Medulla oblongata (tissue), 1 donor: Measurements from ENCODE around the gene SEPTIN8.

Experiments used
- DNase-seq: peaks from one replicate; pipeline ENCODE4 v3.0.0-alpha.2; 2015; ENCODE audit errors: extremely low spot score

Gene SEPTIN8

DNA sequence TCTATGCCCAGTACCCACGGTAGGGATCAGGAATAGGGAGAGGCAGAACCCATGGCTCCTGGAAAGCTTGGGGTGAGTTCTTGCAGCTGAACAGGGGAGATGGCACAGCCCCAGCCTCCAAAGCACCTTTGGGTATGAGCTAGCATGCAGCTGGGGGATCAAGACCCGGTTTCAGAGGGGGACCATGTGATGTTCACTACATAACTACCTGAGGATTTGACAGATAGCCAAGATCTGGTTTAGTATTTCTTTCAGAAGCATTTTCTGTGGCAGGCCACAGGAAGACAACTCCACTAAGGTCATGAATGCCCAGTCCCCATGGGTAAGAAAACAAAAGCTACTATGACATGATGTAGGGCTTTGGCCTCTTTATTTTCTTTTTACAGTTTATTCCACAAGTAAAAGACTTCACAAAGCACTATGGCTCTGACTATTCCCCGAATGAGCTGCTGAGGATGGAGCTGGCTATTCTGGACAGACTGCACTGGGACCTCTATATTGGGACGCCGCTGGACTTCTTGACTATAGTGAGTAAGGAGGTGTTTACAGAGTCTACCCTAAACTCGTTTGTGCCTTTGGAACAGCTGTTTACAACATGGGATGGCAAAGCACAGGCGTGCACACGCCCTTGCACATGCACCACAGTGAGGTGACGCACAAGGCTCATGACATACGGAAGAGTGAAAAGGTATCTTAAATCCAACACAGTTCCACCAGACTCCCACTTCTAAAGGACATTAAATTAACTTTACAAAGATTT lies 26.4 kb downstream of the SEPTIN8 start:
- DNase-seq = no peak

DNA sequence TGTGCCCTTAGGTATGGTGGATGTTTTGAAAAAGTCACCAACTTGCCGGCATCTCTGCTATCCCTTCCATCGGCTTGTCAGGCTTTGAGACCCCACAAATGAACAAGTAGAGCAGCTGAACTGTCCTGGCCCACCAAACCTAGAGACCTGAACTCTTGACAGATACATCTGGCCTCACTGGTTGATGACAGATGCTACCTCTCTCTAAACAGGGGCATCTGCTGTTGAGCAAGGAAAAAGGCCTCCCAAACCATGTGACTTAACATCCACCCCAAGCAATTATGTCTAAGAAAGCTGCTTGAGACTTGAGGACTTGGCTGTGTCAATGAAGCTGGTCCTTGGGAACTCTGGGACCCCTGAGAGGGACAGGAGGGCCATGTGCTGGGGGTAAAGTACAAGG lies 27.5 kb downstream of the SEPTIN8 start:
- no peak for DNase-seq

DNA sequence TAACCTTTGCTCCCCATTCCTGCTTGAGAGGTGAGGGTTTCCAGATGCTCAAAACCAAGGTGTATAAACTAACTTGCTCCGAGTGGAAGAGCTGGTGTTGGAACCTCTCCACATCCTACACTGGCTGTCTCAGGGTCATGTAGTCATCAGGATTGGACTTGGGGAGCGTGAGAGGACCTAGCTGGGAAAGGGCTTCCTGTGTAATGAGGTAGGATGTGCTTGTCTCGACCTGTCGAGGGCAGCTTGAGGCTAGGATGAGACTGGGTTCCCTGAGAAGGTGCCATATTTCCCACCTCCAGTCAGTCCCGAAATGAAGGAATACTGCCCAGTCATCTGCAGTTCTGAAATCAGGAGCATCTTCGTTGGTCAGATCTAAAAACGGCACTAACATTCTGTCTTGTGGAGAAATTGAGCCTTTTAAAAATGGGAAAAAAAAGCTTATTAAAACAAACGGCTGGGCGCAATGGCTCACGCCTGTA lies 28.5 kb downstream of the SEPTIN8 start:
- no peak for DNase-seq

DNA sequence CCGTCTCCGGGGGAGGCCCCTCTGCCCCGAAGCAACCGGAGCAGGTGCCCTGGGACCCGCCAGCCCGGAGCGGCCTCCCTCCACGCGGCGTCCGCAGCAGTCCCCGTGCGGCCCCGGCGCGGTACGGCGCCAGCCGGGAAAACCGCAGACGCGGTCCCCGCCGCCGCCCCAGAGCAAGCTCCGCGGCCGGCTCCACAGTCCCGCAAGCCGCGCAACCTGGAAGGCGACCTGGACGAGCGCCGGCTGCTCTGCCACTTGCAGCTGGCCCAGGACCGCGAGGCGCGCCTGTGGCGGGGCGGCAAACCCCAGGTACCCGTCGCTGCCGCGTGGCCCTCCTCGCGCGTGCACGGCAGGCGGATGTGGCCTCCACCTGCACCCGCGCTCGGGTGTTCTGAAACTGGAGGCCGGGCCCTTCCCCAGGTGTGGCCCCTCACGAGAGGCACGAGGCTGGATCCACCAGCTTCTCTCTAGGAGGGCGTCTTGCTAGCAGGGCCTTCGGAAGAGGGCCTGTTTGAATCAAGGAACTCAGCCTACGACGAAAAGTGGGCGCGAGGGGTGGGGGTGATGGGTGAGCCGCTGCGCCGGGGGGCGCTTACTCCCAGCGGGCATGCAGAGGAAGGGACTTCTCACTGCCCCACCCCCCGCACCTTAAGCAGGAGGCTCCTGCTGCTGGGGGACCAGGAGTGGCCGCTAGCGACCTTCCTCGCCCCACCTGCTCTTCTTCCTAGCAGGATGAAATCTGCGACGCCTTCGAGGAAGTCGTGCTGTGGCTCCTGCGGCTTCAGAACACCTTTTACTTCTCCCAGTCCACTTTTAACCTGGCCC lies 29.2 kb downstream of the SEPTIN8 start:
- no peak for DNase-seq

DNA sequence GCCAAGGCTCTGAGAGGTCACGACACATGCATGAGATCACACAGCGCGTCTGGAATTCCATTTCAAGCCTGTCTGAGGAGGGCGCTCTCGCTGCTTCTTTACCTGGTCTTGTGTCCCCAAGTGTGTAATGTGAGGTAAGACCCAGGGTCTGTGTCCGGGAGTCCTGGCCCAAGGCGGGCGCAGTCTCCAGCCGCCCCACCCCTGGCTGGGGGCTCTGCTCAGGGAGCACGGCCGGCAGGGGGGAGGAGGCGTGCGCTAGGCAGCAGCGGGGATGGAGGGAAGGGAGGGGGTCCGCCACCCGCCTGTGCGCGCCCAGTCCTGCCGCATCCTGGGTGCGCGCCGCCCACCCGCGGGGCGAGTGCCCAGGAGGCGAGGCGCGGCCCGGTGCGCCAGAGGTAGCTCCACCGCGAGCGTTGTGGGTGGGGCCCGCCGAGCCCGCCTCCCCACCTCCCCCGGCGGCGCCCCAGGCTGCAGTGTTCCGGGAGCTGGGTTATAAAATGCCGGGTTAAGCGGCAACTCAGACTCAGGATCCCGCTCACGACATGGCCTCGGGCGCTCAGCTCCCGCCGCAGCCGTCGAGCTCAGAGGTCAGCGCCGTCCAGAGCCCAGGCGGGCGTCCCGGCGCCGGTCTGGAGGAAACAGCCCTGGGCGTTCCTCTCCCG lies 30.0 kb downstream of the SEPTIN8 start, which contains the start of gene CCNI2:
TSS of gene CCNI2 (plus strand) at position 473 of the 662 bp plus-strand sequence. CDS start at position 543, 70 bp downstream.
- DNase-seq = peak; percentile 57

DNA sequence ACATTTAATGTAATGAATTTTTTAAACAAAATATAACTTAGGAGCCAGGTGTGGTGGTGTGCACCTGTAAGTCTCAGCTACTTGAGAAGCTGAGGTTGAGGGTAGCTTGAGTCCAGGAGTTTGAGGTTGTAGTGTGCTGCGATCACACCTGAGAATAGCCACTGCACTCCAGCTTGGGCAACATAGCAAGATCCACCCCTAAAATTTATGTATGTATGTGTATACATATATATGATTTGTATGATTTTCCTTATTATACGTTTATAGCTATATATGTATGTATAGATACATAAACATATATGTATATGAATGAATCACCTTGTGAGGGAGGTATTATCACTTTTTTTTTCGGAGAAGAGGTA lies 30.5 kb downstream of the SEPTIN8 start:
- no peak for DNase-seq

DNA sequence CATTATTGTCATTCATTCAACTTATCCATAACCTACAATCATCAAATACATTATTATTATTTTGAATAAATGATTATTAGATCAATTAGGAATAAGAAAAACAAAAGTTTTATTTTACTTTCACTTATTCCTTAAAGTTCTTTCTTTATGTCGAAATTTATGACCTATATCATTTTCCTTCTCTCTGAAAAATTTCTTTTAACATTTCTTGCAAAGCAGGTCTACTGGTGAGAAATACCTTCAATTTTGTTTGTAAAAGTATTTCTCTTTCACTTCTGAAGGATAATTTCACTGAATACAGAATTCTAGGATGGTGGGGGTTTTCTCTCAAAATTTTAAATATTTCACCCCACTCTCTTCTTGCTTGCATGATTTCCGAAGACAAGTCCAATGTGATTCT lies 32.4 kb downstream of the SEPTIN8 start:
- DNase-seq = no peak

DNA sequence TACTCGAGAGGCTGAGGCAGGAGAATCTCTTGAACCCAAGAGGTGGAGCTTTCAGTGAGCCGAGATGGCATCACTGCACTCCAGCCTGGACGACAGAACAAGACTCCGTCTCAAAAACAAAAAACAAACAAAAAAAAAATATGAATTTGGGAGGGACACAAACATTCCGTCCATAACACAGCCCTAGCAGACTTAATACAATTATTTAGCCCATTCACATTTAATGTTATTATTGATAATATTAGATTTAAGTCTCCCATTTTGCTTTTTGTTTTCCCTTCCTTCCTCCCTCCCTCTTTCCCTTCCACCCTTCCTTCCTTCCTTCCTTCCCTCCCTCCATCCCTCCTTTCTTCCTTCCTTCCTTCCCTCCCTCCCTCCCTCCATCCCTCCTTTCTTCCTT lies 34.4 kb downstream of the SEPTIN8 start:
- DNase-seq = no peak

DNA sequence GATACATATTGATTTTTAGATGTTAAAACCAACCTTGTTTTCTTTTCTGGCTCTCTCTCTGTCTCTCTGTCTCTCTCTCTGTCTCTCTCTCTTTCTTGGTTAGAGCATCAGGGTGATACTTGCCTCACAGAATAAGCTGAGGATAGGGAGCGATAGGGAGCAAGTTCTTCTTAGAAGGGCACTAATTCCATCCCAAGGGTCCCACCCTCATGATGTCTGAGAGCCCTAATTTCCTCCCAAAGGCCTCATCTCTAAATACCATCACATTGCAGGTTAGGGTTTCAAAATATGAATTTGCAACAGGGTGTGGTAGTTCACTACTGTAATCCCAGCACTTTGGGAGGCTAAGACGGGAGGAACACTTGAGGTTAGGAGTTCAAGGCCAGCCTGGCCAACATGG lies 34.9 kb downstream of the SEPTIN8 start:
- no peak for DNase-seq

DNA sequence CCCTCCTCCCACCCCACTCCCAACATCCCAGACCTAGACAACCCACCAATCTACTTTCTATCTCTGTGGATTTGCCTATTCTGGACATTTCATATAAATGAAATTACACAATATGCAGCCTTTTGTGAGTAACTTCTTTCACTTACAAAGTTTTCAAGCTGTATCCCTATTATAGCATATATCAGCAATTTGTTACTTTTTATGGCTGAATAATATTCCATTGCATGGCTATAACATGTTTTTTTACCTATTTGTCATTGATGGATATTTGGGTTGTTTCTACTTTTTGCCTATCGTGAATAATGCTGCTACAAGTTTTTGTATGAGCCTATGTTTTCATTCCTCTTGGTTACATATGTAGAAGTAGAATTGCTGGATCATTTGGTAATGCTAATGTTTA lies 37.8 kb downstream of the SEPTIN8 start:
- DNase-seq = no peak

DNA sequence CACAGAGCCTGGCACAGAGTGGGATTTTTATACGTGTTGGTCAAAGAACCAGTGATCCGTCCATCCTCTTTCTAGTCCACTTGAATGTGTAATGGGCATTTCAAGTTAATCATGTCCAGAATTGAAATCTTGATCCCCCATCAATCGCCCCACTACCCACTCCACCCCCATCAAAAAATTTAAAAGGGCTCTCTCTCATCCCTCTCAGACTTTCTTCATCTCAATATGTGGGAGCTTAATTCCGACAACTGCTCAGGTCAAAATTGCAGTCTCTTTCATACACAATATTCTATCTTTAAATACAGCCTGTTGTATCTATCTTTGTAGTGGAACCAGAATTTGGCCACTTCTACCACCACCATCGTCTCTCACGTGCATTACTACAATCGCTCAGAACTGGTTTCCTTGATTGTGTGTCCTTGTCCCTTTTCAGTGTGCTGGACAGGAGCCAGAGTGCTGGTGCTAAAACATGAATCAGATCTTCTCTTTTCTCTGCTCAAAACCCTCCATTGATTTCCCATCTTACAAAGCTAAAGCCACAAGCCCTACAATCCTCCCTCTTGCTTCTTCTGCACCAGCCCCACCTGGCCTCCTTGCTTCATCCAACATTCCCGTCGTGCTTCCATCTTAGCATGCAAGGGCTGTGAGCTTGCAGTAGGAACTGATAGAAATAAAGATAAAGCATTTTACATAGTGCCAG lies 38.9 kb downstream of the SEPTIN8 start:
- no peak for DNase-seq

DNA sequence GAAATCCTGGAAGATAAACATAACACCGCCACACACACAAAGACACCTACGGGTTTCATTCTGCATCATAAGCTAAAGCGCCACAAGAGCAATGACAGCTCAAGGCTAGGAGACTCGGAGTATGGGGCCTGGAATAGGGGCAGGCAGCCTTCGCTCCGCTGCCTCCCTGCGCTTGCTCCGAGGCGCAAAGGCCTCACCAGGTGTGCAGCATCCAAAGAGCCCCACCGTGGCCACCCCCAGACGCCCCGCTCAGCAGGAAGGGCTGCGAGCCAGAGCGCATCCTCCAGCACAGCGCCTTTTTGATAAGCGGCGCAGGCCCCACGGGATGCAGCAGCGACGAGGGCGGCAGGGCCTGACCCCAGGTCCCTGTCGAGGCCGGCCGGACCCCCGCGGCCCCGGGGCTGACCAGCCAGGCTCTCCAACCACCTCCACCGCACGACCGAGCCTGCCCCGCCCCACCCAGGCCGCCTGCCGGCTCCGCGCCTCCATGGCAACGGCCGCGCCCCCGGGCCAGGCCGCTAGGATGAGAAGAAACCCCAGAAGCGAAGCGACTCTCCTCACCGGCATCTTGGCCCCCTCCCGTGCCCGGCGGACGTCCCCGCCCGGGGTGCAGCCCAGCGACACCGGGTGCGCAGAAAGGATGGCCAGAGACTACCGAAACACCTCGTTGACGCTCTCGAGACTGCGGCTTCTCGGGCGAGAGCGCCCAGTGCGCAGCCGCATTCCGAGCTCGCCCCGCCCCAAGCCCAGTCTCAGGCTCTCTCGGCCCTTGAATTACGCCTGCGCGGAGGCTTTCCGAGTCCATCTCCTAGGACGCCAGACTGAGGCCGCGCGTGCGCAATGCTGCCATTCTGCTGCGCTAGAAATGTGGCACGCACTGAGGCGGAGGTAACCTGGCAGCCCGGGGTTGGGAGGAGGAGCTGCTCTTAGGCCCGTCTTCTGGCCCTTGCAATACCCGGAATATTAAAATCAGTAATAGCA lies 39.9 kb downstream of the SEPTIN8 start, which contains the start of gene KIF3A:
TSS of gene KIF3A (minus strand) at position 694 of the 981 bp plus-strand sequence. CDS start at position 567, 127 bp downstream.
- peak; percentile 98 for DNase-seq

DNA sequence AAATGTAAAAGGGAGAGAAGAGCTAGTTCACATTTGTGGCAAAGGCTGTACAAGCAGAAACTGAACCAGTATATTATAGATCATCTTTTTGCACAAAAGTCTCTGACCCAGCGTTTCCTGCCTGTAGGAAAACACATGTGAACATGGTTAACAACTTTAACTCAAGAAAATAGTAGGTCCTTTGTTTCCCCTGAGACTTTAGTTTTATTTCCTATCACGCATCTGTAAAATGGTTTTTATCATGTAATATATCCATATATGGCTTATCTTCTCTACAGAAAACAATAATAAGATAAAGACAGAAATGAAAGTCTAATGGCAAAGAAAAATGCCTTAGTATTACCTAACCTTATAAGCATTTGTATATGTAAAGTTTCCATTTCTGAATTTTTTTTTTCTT lies 42.4 kb downstream of the SEPTIN8 start:
- no peak for DNase-seq

DNA sequence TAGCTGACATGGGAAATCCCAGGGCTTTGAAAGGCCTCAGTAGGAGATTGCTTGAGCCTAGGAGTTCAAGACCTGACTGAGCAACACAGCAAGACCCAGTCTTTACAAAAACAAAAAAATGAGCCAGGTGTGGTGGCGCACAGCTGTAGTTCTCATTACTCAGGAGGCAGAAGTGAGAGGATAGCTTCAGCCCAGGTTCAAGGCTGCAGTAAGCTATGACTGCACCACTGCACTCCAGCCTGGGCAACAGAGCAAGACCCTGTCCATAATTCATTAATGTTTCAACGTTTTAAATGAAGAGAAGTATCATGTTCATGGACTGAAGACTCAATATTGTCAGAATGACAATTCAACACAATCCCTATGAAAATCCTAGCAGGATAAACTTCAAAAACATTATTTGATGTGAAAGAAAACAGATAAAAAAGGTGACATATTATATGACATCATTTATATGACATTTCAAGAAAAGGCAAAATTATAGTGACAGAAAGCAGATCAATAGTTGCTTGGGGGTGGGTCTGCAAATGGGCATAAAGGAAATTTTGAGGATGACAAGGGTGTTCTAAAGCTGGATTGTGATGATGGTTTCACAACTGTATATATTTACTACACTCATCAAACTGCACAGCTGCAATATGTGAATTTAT lies 43.4 kb downstream of the SEPTIN8 start:
- no peak for DNase-seq

DNA sequence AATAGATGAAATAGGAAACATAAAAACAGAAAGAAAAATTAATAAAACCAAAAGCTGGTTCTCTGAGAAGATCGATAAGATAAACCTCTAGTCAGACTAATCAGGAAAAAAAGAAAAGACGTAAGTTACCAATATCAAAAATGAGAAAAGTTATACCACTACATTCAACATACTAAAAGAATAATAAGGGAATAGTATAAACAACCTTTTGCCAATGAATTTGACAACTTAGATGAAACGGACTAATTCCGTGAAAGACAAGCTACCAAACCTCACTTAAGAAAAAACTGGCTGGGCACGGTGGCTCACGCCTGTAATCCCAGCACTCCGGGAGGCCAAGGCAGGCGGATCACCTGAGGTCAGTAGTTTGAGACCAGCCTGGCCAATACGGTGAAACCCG lies 47.1 kb downstream of the SEPTIN8 start:
- no peak for DNase-seq

DNA sequence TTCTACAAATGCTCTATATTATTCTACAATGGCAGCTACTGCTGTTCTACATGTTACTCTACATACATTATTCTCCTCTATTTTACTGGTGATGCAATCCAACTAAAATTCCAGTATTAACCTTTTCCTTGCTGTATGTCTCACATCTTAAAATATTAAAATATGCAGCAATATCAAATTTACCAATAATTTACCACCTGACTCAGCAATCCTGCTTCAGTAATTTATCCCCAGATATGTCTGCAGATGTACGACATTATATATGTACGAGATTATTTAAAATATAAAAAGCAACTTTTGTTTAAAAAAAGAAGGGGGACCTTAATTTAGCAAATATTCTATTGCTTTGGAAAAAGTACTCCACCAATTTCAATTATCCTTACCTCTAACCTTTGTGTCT lies 51.3 kb downstream of the SEPTIN8 start:
- DNase-seq = no peak

DNA sequence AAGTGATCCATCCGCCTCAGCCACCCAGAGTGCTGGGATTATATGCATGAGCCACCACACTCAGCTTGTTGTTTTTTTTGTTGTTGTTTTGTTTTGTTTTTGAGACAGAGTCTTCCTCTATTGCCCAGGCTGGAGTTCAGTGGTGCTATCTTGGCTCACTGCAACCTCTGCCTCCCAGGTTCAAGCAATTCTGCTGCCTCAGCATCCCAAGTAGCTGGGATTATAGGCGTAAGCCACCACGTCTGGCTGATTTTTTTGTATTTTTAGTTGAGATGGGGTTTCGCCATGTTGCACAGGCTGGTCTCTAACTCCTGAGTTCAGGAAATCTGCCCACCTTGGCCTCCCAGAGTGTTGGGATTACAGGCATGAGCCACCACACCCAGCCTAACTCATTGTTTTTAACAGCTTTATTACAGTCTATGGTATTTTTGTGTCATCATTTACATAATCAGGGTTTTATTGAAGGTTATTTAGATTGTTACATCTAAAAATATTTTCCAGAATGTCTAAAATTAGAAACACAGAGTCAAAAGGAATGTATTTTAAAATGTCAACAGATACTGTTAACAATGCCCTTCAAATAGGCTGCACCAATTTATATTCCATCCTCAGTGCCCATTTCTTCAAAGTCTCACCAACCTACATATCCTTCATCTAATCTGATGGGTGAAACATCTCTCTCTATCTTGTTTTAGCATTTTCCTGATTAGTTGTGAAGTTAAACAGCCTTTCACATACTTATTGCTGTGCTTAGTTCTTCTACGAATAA lies 58.3 kb downstream of the SEPTIN8 start:
- DNase-seq = no peak

DNA sequence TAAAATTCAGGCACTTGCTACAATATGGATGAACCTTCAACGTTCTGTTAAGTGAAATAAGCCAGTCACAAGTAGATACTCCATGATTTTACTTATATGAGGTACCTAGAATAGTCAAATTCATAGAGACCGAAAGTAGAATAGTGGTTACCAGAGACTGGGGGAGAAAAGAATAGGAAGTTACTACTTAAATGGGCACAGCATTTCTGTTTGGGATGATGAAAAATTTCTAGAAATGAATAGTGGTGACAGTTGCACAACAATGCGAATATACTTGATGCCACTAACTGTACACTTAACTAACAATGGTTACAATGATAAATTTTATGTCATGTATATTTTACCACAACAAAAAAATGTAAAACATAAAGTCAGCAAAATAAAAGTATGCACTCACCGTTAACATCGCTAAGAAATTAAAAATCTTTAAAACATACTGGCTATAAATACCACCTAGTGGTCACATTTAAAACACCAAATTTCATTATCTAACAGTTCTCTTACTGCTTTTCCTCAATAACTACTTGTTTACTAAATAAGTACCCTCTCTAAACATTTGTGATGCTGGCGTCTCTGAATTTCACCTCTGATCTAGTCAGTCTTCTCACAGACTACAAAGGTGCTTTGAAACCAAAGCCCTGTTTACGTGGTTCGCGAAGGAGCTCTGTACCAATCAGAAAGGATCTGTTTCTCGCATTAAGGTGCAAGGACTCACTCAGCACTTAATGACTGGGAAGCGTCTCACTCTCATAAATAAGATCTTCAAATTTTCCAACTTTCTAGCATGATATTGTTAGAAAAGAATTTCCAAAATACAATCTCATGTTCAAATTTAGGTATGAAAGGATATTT lies 62.4 kb downstream of the SEPTIN8 start:
- DNase-seq = peak; percentile 12
